Nephron (organoid): Measurements from ENCODE around the gene DNMT3B.

ENCODE experiments used
- H3K27ac Mint-ChIP-seq, 3 experiments: 2 replicates each; pipeline ENCODE4 v1.8.0; 2020; ENCODE audit warnings: mixed read lengths in 3 of 3, mild to moderate bottlenecking in 2 of 3, moderate library complexity in 1 of 3
- H3K27me3 Mint-ChIP-seq: 2 replicates; pipeline ENCODE4 v1.8.0; 2021; ENCODE audit warnings: low read depth, mild to moderate bottlenecking, moderate library complexity, mixed read lengths
- H3K36me3 Mint-ChIP-seq: 2 replicates; pipeline ENCODE4 v1.8.0; 2020; ENCODE audit warnings: low read depth, mixed read lengths
- H3K4me1 Mint-ChIP-seq: 2 replicates; pipeline ENCODE4 v1.8.0; 2020; ENCODE audit warnings: mixed read lengths
- H3K4me3 Mint-ChIP-seq, 3 experiments: 2 replicates each; pipeline ENCODE4 v1.8.0; 2020; ENCODE audit warnings: mild to moderate bottlenecking in 3 of 3, mixed read lengths in 3 of 3, moderate library complexity in 2 of 3
- H3K9me3 Mint-ChIP-seq: 2 replicates; pipeline ENCODE4 v1.8.0; 2020; ENCODE audit warnings: mixed read lengths
- CTCF ChIP-seq, 3 experiments: fragments of 200-600 bp; sonication (generic); IDR thresholded peaks; one replicate each; pipeline ENCODE4 v1.5.0; 2021; ENCODE audit warnings: antibody characterized with exemption in 3 of 3; ENCODE audit not compliant: unreplicated experiment in 3 of 3

Gene DNMT3B

GRCh38 chr20:32830437-32830836 is 68.3 kb downstream of the DNMT3B start:
- peak overlapping the region; percentile 28 to 54 (median 50) for H3K27ac Mint-ChIP-seq
- peaks cover 32% of the 10 kb centered on the region for H3K4me1 Mint-ChIP-seq
- TF ChIP-seq CTCF (IDR thresholded peaks at IDR 0.05; ENCODE audit: unreplicated experiment in 3 of 3), result no peak
- H3K4me3 Mint-ChIP-seq, result no peak overlapping the region
- no peaks in the 10 kb centered on the region for H3K27me3 Mint-ChIP-seq
- H3K36me3 Mint-ChIP-seq, result peaks cover 56% of the 10 kb centered on the region
- no peaks in the 10 kb centered on the region for H3K9me3 Mint-ChIP-seq

- Mint-ChIP-seq H3K9me3 (no peaks in the 10 kb centered on the region), H3K27ac (peak overlapping the region; percentile 45 to 88 (median 65)), H3K27me3 (no peaks in the 10 kb centered on the region), H3K4me3 (no peak overlapping the region), H3K4me1 (peaks cover 32% of the 10 kb centered on the region), H3K36me3 (peaks cover 61% of the 10 kb centered on the region)
- no peak for TF ChIP-seq CTCF (IDR thresholded peaks at IDR 0.05; ENCODE audit: unreplicated experiment in 3 of 3)
These were observed 69.8 kb downstream of the DNMT3B start for GRCh38 chr20:32831982-32832381.

- no peak for TF ChIP-seq CTCF (IDR thresholded peaks at IDR 0.05; ENCODE audit: unreplicated experiment in 3 of 3)
- Mint-ChIP-seq H3K27ac (peak overlapping the region in 2 of 3 experiments; percentile 65 to 88), H3K4me1 (peaks cover 32% of the 10 kb centered on the region), H3K27me3 (no peaks in the 10 kb centered on the region), H3K9me3 (no peaks in the 10 kb centered on the region), H3K4me3 (no peak overlapping the region), H3K36me3 (peaks cover 66% of the 10 kb centered on the region)
These were observed 70.5 kb downstream of the DNMT3B start for GRCh38 chr20:32832664-32833063.

GRCh38 chr20:32834972-32835371 is 72.8 kb downstream of the DNMT3B start:
- peaks cover 66% of the 10 kb centered on the region for H3K36me3 Mint-ChIP-seq
- H3K27ac Mint-ChIP-seq, result no peak overlapping the region
- H3K27me3 Mint-ChIP-seq, result no peaks in the 10 kb centered on the region
- peaks cover 13% of the 10 kb centered on the region for H3K4me1 Mint-ChIP-seq
- no peak for TF ChIP-seq CTCF (IDR thresholded peaks at IDR 0.05; ENCODE audit: unreplicated experiment in 3 of 3)
- no peak overlapping the region for H3K4me3 Mint-ChIP-seq
- H3K9me3 Mint-ChIP-seq, result no peaks in the 10 kb centered on the region

GRCh38 chr20:32837157-32837556 is 75.0 kb downstream of the DNMT3B start:
- H3K4me1 Mint-ChIP-seq, result peaks cover 3% of the 10 kb centered on the region
- no peak overlapping the region for H3K4me3 Mint-ChIP-seq
- no peaks in the 10 kb centered on the region for H3K9me3 Mint-ChIP-seq
- no peaks in the 10 kb centered on the region for H3K27me3 Mint-ChIP-seq
- no peak for TF ChIP-seq CTCF (IDR thresholded peaks at IDR 0.05; ENCODE audit: unreplicated experiment in 3 of 3)
- peaks cover 62% of the 10 kb centered on the region for H3K36me3 Mint-ChIP-seq
- no peak overlapping the region for H3K27ac Mint-ChIP-seq

GRCh38 chr20:32839227-32839981 is 77.2 kb downstream of the DNMT3B start:
- Mint-ChIP-seq H3K36me3 (peaks cover 71% of the 10 kb centered on the region), H3K9me3 (no peaks in the 10 kb centered on the region), H3K27me3 (no peaks in the 10 kb centered on the region), H3K4me1 (no peaks in the 10 kb centered on the region), H3K4me3 (no peak overlapping the region), H3K27ac (no peak overlapping the region)
- no peak for TF ChIP-seq CTCF (IDR thresholded peaks at IDR 0.05; ENCODE audit: unreplicated experiment in 3 of 3)
